ENCODE data around the gene PRKCA. TPM values are rescaled to one million over a fixed set of nuclear protein-coding genes. Genes with fewer than 3 reads are reported as not detected.
A peak's percentile ranks its signal among the peaks of the same experiment; 100 is the strongest.

Gene PRKCA
- total and polyA plus RNA-seq, 2 of the 13 experiments (the other 11 are each of a cell fraction or from before 2014, with no cell fraction given) = 18.5 to 21.5 TPM

DNA sequence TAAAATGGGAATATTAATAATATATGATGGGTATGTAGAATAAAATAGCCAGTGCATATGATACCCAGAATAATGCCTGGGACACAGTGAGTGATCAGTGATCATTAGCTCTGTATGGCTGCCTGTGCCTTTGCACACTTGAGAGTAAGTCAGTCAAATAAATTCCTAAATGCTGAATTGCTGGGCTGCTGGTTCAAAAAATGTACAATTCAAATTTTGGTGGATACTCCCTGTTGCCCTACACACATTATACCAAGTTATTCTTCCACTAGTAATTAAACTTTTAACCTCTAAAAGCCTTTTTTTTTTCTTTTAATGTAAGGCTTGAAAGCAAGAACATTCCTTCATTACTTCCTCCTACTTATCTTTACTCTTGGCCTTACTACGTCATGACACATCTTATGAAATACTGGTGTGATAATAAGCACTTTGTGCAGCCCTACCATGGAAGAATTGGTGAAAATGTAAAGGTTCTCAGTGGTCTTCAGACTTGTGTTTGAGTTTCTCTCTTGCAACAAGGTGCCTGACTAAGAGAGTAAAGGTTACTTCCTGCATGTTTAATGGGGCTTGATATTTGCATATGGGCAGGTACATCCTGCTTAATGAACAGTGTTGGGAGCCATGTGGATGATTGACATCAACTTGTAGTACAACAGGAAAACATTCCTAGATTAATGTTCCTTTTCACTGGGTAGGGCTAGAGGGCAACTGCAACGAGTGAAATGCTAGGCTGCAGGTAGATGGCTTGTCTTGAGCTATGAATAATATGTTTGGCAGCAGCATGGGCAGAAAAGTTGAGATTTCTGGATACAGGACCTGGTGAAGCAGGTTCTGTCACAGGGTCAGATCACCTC is 84.3 kb downstream of the PRKCA start (continued):
- TF ChIP-seq, protein P1, sequence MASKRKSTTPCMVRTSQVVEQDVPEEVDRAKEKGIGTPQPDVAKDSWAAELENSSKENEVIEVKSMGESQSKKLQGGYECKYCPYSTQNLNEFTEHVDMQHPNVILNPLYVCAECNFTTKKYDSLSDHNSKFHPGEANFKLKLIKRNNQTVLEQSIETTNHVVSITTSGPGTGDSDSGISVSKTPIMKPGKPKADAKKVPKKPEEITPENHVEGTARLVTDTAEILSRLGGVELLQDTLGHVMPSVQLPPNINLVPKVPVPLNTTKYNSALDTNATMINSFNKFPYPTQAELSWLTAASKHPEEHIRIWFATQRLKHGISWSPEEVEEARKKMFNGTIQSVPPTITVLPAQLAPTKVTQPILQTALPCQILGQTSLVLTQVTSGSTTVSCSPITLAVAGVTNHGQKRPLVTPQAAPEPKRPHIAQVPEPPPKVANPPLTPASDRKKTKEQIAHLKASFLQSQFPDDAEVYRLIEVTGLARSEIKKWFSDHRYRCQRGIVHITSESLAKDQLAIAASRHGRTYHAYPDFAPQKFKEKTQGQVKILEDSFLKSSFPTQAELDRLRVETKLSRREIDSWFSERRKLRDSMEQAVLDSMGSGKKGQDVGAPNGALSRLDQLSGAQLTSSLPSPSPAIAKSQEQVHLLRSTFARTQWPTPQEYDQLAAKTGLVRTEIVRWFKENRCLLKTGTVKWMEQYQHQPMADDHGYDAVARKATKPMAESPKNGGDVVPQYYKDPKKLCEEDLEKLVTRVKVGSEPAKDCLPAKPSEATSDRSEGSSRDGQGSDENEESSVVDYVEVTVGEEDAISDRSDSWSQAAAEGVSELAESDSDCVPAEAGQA (IDR thresholded peaks at IDR 0.05; ENCODE audit: low read depth) = no peak
- TF ChIP-seq, protein P1 (CRISPR knock-in tag; IDR thresholded peaks at IDR 0.05; ENCODE audit: borderline replicate concordance) = no peak
- TF ChIP-seq PRDM4 (CRISPR knock-in tag; IDR thresholded peaks at IDR 0.05; ENCODE audit: borderline replicate concordance) = no peak
- TF ChIP-seq KAT7 (CRISPR knock-in tag; IDR thresholded peaks at IDR 0.05; ENCODE audit: borderline replicate concordance) = no peak
- no peak for TF ChIP-seq ZMYM2 (CRISPR knock-in tag; IDR thresholded peaks at IDR 0.05)
- TF ChIP-seq ZFYVE20 (CRISPR knock-in tag; IDR thresholded peaks at IDR 0.05; ENCODE audit: borderline replicate concordance, low read depth) = no peak
- no peak for TF ChIP-seq ZSCAN29 (CRISPR knock-in tag; conservative IDR thresholded peaks at IDR 0.05)
- no peak for TF ChIP-seq CENPBD1 (CRISPR knock-in tag; IDR thresholded peaks at IDR 0.05; ENCODE audit: borderline replicate concordance, low read depth)
- TF ChIP-seq GTF2F1 (IDR thresholded peaks at IDR 0.05; ENCODE audit: low read length) = no peak
- no peak for TF ChIP-seq MIER3 (CRISPR knock-in tag; IDR thresholded peaks at IDR 0.05; ENCODE audit: borderline replicate concordance)
- no peak for TF ChIP-seq KDM5A (IDR thresholded peaks at IDR 0.05; ENCODE audit: borderline replicate concordance, low read length)
- no peak for TF ChIP-seq ZNF264 (CRISPR knock-in tag; IDR thresholded peaks at IDR 0.05)
- peak; percentile 76 for TF ChIP-seq HNF4G (IDR thresholded peaks at IDR 0.05; ENCODE audit: borderline replicate concordance, low read depth, low read length)
- no peak for TF ChIP-seq HNF4G (CRISPR knock-in tag; IDR thresholded peaks at IDR 0.05; ENCODE audit: borderline replicate concordance, low read depth)
- TF ChIP-seq TGIF2 (CRISPR knock-in tag; IDR thresholded peaks at IDR 0.05) = no peak
- no peak for TF ChIP-seq KAT2B (IDR thresholded peaks at IDR 0.05; ENCODE audit: borderline replicate concordance, low read depth, low read length)
- no peak for TF ChIP-seq ZNF564 (CRISPR knock-in tag; IDR thresholded peaks at IDR 0.05)
- no peak for TF ChIP-seq MEIS1 (CRISPR knock-in tag; IDR thresholded peaks at IDR 0.05; ENCODE audit: borderline replicate concordance)
- TF ChIP-seq HNF4A (CRISPR knock-in tag; IDR thresholded peaks at IDR 0.05) = peak; percentile 73
- 0 out of 2 replicates have a peak, but pooled peaks have one; percentile 5 for TF ChIP-seq SNAPC2 (CRISPR knock-in tag; IDR thresholded peaks at IDR 0.05)
- TF ChIP-seq ZNF343 (CRISPR knock-in tag; IDR thresholded peaks at IDR 0.05) = no peak
- TF ChIP-seq HNRNPH1 (optimal IDR thresholded peaks at IDR 0.05; ENCODE audit: low read depth, low read length) = no peak

Measured in HepG2 (cell line).